ENCODE data around the gene C8A.

Gene C8A

DNA sequence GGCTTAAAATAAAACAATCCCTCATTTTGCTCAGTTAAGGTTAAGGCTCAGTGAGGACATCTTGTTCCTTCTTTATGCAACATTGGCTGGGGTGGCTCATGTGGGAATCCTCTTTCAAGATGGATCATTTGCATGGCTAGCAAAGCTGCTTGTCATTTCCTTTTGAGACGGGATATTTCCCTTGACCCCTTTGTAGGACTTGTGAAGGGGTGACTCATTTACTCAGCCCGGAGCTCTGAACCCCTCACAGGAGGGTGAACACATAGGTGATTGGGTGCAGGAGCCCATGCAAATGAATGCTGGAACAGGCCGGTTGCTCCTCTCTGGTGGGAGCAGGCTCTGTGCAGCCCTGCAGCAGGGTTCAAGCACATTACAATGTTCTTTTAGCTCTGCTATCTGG lies 15.8 kb upstream of the C8A start:
- DNase-seq: no peak

DNA sequence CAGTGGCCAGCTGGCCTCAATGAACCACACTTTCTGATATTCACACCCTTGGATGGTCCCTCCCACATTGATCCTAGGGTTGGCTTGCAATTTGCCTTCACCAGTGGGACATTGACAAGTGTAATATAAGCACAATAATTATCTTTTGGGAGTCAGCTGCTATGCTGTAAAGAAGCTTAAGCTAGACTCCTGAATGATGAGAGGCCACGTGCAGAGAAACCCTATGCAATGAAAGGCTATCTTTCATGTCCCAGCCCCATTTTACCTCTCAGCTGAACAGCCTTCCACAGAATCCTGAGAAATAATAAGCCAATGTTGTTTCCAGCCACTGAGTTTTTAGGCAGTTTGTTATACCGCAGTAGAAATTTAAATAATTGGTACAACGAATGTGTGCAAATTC lies 11.1 kb upstream of the C8A start:
- no peak for DNase-seq

DNA sequence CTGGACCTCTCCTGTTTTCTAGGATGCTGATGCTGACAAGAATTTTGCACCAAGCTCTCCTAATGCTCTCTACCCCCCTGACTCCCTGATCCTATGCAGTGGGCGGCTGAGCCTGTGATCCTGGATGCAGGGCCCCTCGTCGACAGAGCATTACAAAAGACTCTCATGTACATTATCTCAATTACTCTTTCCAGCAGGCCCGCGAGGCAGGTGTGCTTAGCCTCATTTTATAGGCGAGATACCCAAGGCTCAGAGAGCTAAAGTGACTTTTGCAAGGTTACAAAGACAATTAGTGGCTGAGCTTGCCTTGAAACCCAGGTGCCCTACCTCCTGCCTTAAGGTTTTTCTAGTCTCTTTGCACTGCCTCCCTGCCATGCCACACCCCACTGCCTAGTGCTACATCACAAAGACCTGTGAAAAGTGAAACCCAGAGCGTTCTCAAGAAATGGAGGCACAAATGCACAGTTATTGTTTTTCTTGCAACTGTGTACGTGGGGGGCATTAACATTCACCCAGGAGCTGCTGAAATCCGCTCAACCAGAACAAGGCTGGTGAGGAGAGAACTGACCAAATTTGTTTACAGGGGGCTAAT lies 10.0 kb upstream of the C8A start:
- no peak for DNase-seq

DNA sequence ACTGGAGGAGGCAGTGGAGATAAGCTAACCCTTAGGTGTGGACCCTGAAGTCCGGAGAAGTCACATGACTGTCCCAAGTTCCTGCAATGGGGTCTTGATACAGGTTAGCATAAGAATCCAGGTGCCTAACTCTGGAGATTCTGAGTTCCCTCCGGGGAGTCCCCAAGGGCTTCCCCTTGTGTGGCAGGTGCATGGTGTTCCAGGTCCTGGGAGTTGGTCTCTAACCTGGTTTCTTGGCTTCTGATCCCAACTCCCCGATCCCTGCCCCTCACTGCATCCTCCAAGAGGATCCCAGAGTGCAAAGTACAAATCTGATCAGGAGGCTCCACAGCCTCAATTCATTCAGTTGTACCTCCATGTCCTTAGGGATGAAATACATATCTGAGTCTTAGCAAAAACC lies 9.3 kb upstream of the C8A start:
- no peak for DNase-seq

DNA sequence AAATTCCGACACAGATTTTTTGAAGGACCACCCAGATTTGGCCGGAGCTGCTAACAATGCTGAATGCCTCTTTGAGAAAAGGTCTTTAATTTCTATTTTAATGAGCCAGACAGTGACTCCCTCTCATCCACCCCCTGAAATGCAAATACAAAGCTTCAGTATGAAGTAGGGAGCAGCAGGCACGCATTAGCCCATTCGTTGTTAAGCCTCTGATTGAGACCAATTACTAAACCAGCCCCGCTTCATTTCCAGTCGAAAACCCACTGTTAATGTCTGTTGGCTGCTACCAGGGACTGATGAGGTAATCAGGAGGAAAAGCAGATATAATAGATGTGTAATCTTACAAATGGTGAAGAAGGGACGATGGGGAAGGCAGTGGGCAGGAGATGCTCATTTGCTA lies 4.8 kb upstream of the C8A start:
- no peak for DNase-seq

DNA sequence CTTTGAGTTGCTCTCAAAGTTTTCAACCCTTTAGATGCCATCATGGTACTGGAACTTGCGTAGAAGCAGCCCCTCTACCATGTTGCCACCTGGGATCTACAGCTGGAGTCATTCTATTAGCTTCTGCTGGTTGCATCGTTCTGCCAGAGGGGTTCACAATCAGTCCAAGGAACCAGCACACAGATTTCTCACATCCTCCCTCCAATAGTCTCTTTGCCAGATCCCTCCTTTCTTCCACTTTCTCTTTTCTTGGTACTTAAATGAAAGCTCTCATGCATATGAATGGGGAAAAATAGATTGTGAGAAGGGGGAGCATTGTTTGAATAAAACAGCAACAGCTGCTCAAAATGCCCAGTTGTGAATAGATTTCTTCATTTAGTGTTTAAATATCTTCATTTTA lies 4.2 kb upstream of the C8A start:
- DNase-seq: no peak

DNA sequence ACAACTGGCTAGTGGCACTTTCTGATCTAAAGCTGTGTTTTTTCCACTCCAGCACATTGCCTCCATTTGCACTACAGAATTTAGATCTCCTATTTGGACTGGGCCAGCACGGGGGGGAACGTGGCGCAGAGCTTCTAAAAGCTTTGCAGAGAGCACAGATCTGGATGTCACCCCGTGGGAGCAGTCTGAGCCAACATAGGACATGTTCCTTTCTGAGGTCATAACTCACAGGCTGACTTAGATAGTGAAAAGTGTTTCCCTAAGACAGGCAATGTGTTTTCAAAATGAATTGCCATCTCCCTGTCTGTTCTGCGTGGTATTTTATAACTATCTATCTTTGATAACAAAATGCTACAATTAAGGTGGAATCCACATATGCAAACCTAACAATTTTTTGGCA lies 3.7 kb upstream of the C8A start:
- no peak for DNase-seq

DNA sequence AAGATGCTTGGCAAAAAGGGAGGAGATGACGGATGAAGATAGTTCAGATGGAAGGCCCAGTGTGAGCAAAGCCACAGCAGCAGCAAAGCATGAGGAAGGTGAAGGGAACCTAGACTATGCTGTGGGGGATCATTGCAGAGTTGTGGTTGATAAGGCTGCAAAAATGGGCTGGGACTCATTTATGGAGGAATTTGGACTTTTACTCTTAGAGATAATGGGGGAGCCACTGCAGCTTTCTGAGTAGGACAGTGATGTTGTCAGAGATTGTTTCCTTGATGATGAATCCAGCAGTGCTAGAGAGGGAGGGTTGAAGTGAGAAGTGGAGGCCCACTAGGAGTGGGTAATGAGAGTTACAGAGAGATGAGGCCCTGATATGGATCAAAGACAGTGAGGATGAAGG lies 2.1 kb upstream of the C8A start:
- no peak for DNase-seq

DNA sequence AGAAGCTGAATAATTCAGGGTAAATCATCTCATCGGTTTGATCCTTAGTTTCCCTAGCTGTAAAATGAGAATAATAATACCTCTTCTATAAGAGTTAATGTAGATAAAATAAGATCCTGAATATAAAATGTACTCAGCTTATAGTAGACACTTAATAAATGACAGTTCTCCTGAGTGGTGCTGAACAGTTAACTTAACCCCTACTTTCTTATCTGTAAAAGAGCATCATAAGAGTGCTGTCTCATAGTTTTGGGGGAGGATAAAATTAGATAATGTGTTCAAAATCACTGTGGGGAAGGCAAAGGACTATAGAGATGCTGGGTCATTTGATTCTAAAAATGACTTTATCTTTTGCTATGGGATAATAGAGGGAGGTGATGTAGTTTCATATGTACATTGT lies 593 bp downstream of the C8A start:
- no peak for DNase-seq

DNA sequence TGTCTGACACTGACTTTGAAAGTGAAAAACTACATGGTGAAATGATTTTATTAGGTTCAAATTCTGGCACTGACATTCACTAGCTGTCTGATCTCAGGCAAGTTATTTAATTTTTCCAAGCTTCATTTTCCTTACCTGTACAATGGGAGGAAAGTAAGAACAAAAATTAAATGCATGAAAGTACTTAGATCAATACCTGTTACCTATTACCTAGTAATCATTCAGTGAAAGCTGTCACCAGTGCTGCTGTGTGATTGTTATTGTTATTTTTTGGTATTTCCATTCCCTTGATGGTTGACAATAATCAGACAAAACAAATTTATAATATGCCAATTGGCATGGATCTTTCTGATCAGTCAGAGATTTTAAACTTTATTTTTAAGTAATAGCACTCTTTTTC lies 1.6 kb downstream of the C8A start:
- DNase-seq: no peak

DNA sequence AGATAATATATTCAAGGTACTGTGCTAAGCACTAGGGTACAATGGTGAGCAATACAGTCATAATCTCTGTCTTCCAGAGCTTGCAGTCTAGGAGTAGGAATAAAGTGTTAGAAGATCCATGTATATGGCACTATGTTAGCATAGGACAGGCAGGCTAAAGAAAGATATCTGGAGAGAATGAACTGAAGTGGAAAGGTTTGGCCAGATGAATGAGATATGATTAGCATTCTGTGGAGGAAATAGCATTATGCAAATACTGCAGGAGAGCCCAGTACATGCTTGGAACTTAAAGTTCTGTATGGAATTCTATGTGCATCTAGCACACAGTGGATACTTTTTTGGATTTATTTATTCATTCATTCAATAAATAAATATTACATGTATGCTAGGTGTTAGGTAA lies 4.7 kb downstream of the C8A start:
- no peak for DNase-seq

DNA sequence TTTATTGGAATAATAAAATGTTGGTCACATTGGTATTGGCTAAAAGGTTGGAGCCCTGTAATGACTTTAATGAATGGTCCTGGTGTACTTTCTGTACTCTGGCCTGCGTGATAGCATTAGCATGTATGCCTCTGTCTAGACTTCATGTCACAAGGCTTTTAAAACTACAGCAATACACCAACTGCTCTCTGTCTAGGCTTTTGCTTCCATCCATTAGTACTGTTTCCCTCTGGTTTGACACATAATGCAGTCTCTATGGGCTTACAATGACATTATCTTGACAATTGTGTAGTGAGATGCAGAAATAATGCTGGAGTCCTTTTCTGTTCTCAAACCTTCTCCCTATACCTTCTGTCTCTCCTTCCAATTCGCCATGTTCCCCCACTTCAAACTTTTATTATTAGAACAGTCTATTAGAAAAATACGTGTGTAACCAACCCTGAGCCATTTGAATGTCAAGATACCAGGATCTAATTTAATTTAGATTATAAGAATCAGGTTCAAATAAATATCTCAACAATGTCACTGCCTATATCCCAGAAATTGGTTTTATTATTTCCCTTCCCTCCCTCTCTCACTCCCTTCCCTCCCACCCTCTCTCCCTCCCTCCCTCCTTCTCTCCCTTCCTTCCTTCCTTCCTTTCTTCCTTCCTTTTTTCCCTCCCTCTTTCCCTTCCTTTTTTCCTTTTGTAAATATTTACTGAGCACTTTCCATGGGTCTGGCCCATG lies 8.8 kb downstream of the C8A start:
- DNase-seq: no peak

DNA sequence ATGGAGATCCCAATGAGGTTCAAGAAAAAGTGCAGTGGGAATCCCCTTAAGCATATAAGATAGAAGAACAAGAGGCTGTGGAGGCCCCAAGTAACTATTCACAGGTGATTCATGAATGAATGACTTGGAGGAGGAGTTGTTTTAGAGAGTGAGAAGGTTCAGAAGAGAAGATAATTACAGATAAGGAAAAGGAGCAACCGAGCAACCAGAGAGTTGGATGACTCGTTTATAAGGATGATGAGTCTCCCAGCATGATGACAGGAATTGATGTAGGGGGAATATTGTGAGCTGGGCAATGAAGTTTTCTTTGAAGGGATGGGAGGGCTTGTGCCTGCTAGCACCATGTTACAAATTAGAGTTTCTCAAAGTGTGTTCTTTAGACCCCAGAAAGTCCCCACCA lies 9.8 kb downstream of the C8A start:
- DNase-seq: no peak

DNA sequence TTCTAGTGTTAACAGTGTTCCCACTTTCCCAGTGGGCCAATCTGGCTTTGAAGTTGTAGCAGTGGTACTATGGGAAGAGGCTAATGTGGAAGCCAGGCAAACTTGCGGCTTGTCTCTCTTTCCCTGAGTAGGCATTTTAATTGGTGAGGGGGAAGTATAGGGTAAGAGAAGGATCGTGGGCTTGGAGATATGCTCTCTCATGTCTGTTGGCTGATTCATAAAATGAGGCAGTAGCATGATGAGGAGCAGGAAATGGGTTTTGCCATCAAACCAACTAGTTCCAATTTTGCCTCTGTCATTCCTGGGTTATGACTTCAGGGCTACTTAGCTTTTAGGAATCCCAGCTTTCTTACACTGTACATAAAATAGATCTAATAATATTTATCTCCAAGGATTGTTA lies 12.1 kb downstream of the C8A start:
- DNase-seq: no peak

DNA sequence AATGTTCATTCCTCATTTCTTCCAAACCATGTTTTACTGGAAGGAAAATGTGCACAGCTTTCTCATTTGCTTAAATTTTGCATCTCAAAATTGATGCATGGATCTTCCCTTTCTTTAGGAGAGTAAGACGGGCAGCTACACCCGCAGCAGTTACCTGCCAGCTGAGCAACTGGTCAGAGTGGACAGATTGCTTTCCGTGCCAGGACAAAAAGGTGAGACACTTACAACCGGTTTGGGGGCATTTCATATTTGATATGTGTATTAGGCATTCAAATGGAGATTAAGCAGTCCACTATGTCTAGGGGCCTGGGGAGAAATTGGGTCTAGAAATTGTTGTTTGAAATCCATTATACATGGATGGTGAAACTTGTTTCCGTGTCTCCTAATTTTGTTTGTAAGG lies 12.9 kb downstream of the C8A start:
- no peak for DNase-seq

DNA sequence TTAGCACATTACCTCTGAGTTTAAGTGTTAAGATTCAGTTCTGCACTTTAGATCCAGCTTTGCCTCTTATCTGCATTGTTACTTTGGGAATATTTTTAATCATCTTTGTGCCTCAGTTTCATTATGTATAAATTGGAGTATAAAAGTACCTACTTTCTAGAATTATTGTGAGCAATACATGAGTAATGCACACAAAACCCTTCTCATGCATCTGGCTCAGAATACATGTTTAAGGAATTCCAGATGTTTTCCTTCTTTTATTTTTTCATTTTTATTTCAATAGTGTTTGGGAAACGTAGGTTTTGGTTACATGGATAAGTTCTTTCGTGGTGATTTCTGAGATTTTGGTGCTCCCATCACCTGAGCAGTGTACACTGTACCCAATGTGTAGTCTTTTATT lies 14.2 kb downstream of the C8A start:
- DNase-seq: no peak

DNA sequence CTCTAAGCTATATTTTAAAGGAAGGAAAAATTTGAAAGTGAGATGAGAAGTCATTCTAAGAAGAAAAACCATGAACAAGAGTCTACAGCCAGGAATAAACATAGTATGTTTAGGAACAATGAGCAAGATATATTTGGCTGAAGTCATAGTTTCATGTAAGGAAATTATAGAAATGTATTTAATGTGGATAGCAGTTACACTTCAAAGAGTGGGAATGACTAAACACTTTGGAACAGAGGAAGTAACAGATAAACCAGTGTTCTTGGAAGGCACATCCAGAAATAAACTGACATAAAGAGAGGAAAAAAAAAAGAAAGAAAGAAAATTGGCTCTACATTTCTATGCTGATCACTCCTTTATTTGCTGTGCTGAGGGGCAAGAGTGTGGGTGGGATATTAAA lies 18.0 kb downstream of the C8A start:
- no peak for DNase-seq

DNA sequence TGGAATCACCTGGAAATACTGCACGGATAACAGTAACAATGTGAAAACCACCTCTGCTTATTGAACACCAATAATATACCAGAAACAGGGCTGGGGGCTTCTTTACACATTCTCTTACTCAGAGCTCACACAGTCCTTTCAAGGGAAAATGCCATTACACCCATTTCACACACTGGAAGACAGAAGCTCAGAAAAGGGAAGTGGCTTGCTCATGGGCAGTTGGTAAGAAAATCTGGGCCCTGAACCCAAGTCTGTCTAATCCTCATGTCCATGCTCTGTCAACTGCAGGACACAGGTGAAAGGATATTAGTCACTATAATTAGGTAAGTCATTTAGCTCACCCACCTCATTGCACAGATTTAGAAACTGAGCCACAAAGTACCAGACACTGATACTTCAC lies 18.6 kb downstream of the C8A start:
- DNase-seq: no peak

DNA sequence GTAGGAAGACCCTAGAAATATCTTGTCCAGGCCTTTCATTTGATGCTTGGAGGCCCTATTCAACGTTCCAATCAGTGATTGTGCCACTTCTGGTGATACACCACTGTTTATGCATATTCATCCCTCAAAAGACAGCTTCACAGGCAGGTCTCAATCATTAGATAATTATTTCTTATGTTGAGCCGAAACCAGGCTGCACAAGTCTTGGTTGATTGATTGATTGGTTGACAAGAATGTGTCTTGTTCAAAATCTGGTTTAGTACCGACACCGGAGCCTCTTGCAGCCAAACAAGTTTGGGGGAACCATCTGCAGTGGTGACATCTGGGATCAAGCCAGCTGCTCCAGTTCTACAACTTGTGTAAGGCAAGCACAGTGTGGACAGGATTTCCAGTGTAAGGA lies 20.1 kb downstream of the C8A start:
- no peak for DNase-seq

DNA sequence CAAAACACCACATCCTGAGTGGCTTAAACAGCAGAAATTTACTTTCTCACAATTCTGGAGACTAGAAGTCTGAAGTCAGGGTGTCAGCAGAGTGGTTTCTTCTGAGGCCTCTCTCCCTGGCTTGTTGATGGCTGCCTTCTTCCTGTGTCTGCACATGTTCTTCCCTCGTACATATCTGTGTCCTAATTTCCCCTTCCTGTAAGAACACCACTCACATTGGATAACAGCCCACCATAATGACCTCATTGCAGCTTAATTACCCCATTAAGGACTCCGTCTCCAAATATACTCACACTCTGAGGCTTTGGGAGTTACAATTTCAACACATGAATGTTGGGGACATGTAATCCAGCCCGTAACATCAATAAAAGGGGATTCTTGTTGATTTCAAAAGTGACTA lies 23.4 kb downstream of the C8A start:
- DNase-seq: no peak

DNA sequence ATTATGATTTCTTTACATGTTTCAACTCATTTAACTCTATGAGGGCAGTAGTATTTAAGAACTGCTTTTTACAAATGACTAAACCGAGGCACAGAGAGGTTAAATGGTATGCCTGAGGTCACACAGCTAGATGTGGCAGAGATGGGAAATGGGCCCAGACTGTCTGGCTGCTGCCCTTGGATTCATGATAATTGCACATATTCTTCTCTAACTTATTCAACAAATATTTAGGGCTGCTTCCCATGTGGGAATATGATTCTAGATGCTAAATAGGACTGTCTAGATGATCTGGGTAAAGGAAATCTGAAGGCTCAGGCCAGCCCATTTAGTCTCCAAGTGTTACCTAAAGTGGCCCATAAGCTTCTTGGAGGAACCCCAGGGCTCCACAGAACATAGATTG lies 26.2 kb downstream of the C8A start:
- no peak for DNase-seq

DNA sequence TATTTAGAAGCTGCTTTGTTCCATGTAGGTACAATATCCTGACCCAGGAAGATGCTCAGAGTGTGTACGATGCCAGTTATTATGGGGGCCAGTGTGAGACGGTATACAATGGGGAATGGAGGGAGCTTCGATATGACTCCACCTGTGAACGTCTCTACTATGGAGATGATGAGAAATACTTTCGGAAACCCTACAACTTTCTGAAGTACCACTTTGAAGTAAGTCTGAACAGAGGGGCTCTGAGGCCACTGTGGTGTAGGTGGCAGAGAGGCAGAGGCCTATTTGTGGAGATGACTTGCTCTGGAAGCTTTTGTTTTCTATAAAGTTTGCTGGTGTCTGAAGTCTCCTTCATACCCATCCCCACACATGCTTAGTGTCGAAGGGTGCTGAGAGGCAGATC lies 26.8 kb downstream of the C8A start:
- no peak for DNase-seq

DNA sequence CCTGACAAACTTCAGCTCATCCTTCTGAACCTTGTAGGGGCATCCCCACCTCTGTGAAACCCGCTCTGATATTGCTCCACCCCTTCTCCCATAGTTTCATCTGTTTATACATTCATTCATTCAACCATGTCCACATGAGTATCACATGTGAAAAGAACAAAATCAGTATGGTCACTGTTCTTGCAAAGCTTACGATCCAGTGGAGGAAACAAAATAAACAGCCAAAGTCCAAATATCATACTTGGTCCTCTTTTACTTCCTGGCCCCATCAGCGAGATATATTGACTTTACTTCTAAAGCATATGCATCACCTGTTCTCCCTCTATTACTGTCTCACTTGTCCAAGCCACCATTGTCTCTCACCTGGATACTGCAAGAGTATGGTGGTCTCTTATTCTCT lies 35.6 kb downstream of the C8A start:
- DNase-seq: no peak

DNA sequence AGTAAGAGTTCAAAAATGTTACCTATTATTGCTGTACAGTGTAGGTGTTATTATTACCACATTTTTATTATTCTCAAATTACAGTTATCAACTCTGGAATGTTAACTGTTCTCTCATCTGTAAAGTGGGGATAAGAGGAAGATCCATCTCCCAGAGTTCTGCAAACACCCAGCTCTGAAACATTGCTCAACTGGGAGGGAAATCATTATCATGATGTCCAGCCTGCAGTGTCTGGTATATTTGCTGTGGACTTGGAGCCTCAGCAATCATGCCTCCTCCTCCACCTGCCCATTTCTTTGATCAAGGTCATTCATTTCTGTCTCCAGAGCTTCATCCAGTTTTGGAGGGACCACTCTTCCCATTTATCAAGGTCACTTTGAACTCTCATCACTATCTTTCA lies 39.4 kb downstream of the C8A start:
- no peak for DNase-seq

Data from stimulated activated CD4-positive, alpha-beta T cell treated with anti-CD3 and anti-CD28 coated beads, Interleukin-4, amount 100 ng/mL, for 1 hour (primary cell).